ENCODE data around the gene TMEM54.

The TMEM54 gene

GRCh38 chr1:32864375-32865019, 36.7 kb downstream of the TMEM54 start:
- DNase-seq (ENCODE audit: low spot score) = no peak

DNA sequence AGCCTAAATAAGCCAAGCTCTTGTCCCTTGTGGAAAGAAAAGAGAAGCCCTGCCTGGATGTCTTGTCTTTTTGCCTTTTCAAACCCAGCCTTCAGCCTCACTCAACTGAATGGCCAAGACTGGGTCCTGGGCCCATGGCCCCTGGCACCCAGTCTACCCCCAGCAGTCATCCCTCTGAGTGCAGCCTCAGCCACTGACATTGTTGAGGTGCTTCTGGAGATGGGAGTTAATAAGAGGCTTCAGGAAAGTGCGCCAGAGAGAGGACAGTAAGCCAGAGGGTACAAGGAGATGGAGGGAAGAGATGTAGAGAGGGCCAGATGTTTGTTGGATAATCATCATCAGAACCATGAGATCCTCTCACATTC, 37.3 kb downstream of the TMEM54 start:
- DNase-seq (ENCODE audit: low spot score) = no peak

- no peak for DNase-seq (ENCODE audit: low spot score)
Observed at GRCh38 chr1:32863218-32863880, 37.8 kb downstream of the TMEM54 start.

- DNase-seq (ENCODE audit: low spot score) = no peak
Observed at GRCh38 chr1:32861904-32862695, 39.1 kb downstream of the TMEM54 start.

DNA sequence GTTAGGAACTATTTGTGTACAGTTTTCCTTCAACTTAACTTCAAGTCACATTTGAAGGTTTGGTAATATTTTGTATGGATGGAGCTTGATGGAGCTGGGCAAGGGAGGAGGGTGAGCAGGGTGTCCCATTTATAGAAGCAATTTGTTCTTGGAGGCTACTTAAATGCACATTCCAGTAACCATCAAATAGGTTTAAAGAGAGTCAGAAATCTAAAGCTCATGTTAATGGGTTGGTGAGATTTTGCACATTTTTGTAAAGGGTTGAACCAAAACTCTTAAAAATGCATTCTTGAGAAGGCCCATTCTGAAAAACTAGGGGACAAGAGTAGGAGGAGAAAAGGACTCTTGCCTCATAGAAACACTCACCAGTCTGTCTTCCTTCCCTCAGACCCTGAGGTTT, 40.6 kb downstream of the TMEM54 start:
- DNase-seq (ENCODE audit: low spot score) = no peak

GRCh38 chr1:32859915-32860314, 41.3 kb downstream of the TMEM54 start:
- no peak for DNase-seq (ENCODE audit: low spot score)

GRCh38 chr1:32858791-32859190, 42.4 kb downstream of the TMEM54 start:
- no peak for DNase-seq (ENCODE audit: low spot score)

DNA sequence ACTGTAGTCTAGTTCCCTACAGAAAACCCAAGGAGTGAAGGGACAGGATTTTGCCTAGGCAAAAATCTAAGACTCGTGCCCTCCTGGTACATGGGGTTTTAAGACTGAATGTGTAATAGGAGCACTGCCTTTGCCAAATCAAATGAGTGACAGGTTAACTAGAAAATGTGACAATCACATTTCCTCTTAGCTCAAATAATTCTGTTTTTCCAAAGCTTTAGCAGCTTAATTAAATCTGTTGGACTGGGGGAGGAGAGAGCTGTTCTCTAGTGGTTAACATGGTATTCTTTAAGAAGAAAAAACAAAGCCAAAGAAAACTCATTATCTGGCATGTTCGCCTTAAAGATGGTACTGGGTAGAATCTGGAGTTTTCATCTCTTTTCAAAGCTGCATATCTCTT, 43.1 kb downstream of the TMEM54 start:
- no peak for DNase-seq (ENCODE audit: low spot score)

DNA sequence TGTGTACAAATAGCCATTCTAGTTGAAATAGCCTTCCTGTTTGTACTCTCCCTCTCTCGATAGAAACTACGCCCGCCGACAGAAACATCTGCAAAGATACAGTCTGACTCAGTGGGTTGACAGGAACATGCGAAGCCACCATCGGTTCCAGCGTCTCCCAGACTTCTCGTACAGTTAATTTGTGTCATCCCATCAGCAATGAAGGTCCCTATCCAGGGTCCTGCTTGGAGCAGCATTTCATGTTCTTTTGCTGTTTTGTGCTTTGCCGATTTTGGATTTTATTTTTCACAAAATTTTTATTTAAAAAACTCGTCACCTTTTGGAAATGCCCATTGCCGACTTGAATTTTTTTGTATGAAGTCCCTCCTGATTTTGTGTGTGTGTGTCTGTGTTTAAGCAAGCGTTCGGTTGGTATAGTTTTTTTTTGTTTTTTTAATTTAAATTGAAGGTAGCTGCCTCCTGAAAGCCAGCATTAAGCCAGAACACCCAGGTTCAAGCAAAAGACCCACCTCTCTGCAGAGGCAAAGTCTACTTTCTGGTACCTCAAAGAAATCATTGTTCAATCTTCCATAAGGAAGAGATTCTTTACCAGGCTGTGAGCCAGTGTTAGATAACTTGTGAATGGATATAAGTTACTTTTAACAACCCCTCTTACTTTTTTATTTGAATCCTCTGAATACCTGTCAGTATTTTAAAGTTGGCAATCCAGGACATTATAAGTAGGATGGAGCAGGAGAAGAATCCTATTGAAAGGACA, 45.1 kb downstream of the TMEM54 start:
- no peak for DNase-seq (ENCODE audit: low spot score)

GRCh38 chr1:32848354-32849063, 52.7 kb downstream of the TMEM54 start:
- DNase-seq (ENCODE audit: low spot score) = no peak
